HCT116 (cell line): Measurements from ENCODE around the gene CTTN.

ENCODE experiments used
- CTCF ChIP-seq, 3 experiments: fragments of 200-600 bp in 1 of 3; sonication (generic) in 1 of 3; IDR thresholded peaks in 2 of 3; conservative IDR thresholded peaks in 1 of 3; 2 replicates each; pipeline ENCODE4 v1.5.1; 2012 to 2017; ENCODE audit warnings: low read depth in 2 of 3, low read length in 2 of 3, antibody characterized with exemption in 1 of 3, borderline replicate concordance in 1 of 3, control low read depth in 1 of 3, mild to moderate bottlenecking in 1 of 3, mixed read lengths in 1 of 3, mixed run types in 1 of 3, moderate library complexity in 1 of 3; ENCODE audit not compliant: insufficient read depth in 1 of 3
- POLR2AphosphoS5 ChIP-seq: IDR thresholded peaks from 2 replicates; pipeline ENCODE4 v1.6.1; 2011; ENCODE audit warnings: mild to moderate bottlenecking, low read depth, low read length, moderate library complexity
- RAD21 ChIP-seq: IDR thresholded peaks from 2 replicates; pipeline ENCODE4 v1.6.1; 2012; ENCODE audit warnings: low read depth, mild to moderate bottlenecking

GRCh38 chr11:70359451-70360205 is 38.7 kb upstream of the CTTN start:
- no peak for TF ChIP-seq CTCF (IDR thresholded peaks at IDR 0.05 in 2 of 3, conservative IDR thresholded peaks at IDR 0.05 in 1 of 3; ENCODE audit: borderline replicate concordance in 1 of 3, insufficient read depth in 1 of 3, low read depth in 2 of 3, low read length in 2 of 3)
- no peak for TF ChIP-seq RAD21
- no peak for TF ChIP-seq POLR2AphosphoS5
